22Rv1 (cell line): ENCODE measurements around the gene PTPRM.

ENCODE experiments used
- H3K27ac ChIP-seq: fragments of 450-650 bp; 2 replicates; pipeline ENCODE4 v1.5.1; 2017
- CTCF ChIP-seq: fragments of 450-650 bp; IDR thresholded peaks from 2 replicates; pipeline ENCODE4 v1.5.1; 2017; ENCODE audit warnings: mild to moderate bottlenecking
- ZFX ChIP-seq: fragments of 450-650 bp; IDR thresholded peaks from 2 replicates; pipeline ENCODE4 v1.6.1; 2017; ENCODE audit warnings: antibody characterized with exemption, borderline replicate concordance

Gene PTPRM

GRCh38 chr18:7638321-7638720 lies 71.2 kb downstream of the PTPRM start:
- H3K27ac ChIP-seq: no peak overlapping the region
- TF ChIP-seq CTCF: no peak
- TF ChIP-seq ZFX: no peak

- H3K27ac ChIP-seq: no peak overlapping the region
- TF ChIP-seq ZFX (no peak), CTCF (no peak)
Measured at GRCh38 chr18:7641813-7642212, 74.7 kb downstream of the PTPRM start.

- no peak for TF ChIP-seq CTCF
- TF ChIP-seq ZFX: no peak
- H3K27ac ChIP-seq: no peak overlapping the region
Measured at GRCh38 chr18:7642331-7642890, 75.3 kb downstream of the PTPRM start.

GRCh38 chr18:7645756-7646155 lies 78.6 kb downstream of the PTPRM start:
- no peak for TF ChIP-seq ZFX
- no peak for TF ChIP-seq CTCF
- no peak overlapping the region for H3K27ac ChIP-seq

GRCh38 chr18:7646174-7646886 lies 79.2 kb downstream of the PTPRM start:
- H3K27ac ChIP-seq: no peak overlapping the region
- TF ChIP-seq CTCF: no peak
- no peak for TF ChIP-seq ZFX

- no peak for TF ChIP-seq CTCF
- no peak for TF ChIP-seq ZFX
- no peak overlapping the region for H3K27ac ChIP-seq
Measured at GRCh38 chr18:7647500-7647899, 80.4 kb downstream of the PTPRM start.

- H3K27ac ChIP-seq: no peak overlapping the region
Measured at GRCh38 chr18:7657050-7657449, 89.9 kb downstream of the PTPRM start.

More at GRCh38 chr18:7657050-7657449, 89.9 kb downstream of the PTPRM start:
- no peak for TF ChIP-seq ZFX
- TF ChIP-seq CTCF: no peak
